ENCODE measurements around the gene GAMT. TPM values are rescaled to one million over a fixed set of nuclear protein-coding genes. Genes with fewer than 3 reads are reported as not detected.

The GAMT gene
- total RNA-seq, 2 experiments from 2014 or later, result 27.8 to 29.5 TPM

DNA sequence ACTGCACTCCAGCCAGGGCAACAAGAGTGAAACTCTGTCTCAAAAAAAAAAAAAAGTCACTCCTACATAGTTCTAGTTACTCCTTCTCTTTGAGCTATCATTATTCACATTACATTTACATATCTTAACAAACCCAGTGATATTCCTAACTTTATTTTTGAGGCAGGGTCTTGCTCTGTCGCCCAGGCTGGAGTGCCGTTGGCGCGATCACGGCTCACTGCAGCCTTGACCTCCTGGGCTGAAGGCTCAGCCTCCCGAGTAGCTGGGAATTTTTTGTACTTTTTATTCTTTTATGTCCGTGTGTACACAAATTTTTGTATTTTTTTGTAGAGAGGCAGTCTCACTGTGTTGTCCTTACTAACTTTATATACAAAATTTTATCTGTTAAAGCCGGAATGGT is 36.3 kb upstream of the GAMT start:
- peak overlapping the region; percentile 99 for H3K27ac Mint-ChIP-seq
- ATAC-seq, result no peak
- H3K9me3 Mint-ChIP-seq, result no peaks in the 10 kb centered on the region
- no peak for DNase-seq
- intact Hi-C loops (cut with micrococcal nuclease), result no loop called here
- CTCF ChIA-PET, result interaction anchor here (0.8 to 2.7 kb wide), 5 partner anchors 7 to 24 kb away, joined by 3 to 8 read pairs (median 3); no protein-coding TSS in a partner anchor
- TF ChIP-seq, protein P1, sequence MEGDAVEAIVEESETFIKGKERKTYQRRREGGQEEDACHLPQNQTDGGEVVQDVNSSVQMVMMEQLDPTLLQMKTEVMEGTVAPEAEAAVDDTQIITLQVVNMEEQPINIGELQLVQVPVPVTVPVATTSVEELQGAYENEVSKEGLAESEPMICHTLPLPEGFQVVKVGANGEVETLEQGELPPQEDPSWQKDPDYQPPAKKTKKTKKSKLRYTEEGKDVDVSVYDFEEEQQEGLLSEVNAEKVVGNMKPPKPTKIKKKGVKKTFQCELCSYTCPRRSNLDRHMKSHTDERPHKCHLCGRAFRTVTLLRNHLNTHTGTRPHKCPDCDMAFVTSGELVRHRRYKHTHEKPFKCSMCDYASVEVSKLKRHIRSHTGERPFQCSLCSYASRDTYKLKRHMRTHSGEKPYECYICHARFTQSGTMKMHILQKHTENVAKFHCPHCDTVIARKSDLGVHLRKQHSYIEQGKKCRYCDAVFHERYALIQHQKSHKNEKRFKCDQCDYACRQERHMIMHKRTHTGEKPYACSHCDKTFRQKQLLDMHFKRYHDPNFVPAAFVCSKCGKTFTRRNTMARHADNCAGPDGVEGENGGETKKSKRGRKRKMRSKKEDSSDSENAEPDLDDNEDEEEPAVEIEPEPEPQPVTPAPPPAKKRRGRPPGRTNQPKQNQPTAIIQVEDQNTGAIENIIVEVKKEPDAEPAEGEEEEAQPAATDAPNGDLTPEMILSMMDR (IDR thresholded peaks at IDR 0.05), result no peak
- H3K36me3 Mint-ChIP-seq (ENCODE audit: low read depth), result peaks cover 48% of the 10 kb centered on the region
- no peaks in the 10 kb centered on the region for H3K27me3 Mint-ChIP-seq
- POLR2A ChIA-PET, result interaction anchor here (0.8 to 3.5 kb wide), 8 partner anchors 13 to 34 kb away, joined by 3 to 10 read pairs (median 4); no protein-coding TSS in a partner anchor
- peaks cover 26% of the 10 kb centered on the region for H3K4me1 Mint-ChIP-seq (ENCODE audit: low read depth)
- peak overlapping the region; percentile 93 for H3K4me3 Mint-ChIP-seq

DNA sequence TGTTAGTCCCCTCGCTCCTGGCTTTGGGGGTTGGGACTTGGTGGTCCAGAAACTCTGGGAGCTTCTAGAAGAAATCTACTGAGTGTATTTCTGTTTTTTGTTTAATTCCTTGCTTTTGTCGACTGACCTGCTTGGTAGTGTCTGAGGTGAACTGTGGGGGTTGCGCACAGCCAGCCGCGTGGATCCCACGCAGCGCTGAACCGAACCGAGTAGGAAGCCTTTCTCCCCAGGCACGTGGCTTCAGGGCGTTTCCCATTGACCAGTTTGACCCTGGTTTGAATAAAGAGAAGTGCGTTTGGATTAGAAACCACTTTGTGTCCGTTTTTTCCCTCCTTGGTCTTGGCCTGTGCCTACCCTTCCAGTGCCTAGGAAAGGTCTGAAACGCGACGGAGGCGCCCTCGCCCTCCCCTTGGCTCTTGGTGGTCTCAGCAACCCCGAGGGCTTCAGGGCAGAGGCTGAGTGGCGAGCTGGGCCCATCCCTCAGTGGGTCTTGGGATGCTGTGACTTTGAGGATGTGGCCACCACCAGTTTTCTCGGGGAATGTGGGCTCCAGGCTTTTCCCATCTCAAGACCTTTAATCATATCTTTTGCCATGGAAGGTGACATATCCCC is 34.1 kb upstream of the GAMT start:
- DNase-seq, result no peak
- TF ChIP-seq, protein P1 (IDR thresholded peaks at IDR 0.05), result no peak
- H3K27ac Mint-ChIP-seq, result no peak overlapping the region
- H3K9me3 Mint-ChIP-seq, result no peaks in the 10 kb centered on the region
- CTCF ChIA-PET, result interaction anchor here (2.7 kb wide), 1 partner anchor 10 kb away, joined by 8 read pairs; no protein-coding TSS in a partner anchor
- no peaks in the 10 kb centered on the region for H3K27me3 Mint-ChIP-seq
- H3K4me1 Mint-ChIP-seq (ENCODE audit: low read depth), result peaks cover 16% of the 10 kb centered on the region
- intact Hi-C loops (cut with micrococcal nuclease), result no loop called here
- H3K4me3 Mint-ChIP-seq, result no peak overlapping the region
- peaks cover 34% of the 10 kb centered on the region for H3K36me3 Mint-ChIP-seq (ENCODE audit: low read depth)
- POLR2A ChIA-PET, result interaction anchor here (0.9 to 1.6 kb wide), 4 partner anchors 11 to 22 kb away, joined by 3 to 7 read pairs (median 4); no protein-coding TSS in a partner anchor
- ATAC-seq, result no peak

DNA sequence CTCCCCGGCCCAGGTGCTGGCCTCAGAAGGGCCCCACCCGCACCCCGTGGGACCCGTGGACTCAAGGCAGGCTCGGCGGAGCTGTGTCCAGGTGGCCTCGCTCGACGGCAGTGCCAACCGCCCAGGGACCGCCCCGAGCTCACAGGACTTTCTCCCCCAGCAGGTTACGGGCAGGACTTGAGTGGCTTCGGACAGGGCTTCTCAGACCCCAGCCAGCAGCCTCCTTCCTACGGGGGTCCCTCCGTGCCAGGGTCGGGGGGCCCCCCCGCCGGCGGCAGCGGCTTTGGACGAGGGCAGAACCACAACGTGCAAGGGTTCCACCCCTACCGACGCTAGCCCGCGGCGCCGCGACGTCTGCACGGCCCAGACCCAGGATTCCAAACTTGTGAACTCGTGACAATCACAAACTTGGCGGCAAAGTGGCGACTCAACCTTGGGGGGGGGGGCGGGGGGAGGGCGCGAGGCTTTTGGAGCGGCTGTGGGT is 33.3 kb upstream of the GAMT start:
- H3K36me3 Mint-ChIP-seq (ENCODE audit: low read depth), result peaks cover 25% of the 10 kb centered on the region
- TF ChIP-seq, protein P1 (IDR thresholded peaks at IDR 0.05), result no peak
- peaks cover 9% of the 10 kb centered on the region for H3K4me1 Mint-ChIP-seq (ENCODE audit: low read depth)
- CTCF ChIA-PET, result no interaction called here
- ATAC-seq (no peak), DNase-seq (no peak)
- no peak overlapping the region for H3K27ac Mint-ChIP-seq
- H3K4me3 Mint-ChIP-seq, result no peak overlapping the region
- POLR2A ChIA-PET, result interaction anchor here (0.9 to 1.4 kb wide), 2 partner anchors 19 to 502 kb away, joined by 3 read pairs; no protein-coding TSS in a partner anchor
- H3K9me3 Mint-ChIP-seq, result no peaks in the 10 kb centered on the region
- H3K27me3 Mint-ChIP-seq, result no peaks in the 10 kb centered on the region
- intact Hi-C loops (cut with micrococcal nuclease), result no loop called here

DNA sequence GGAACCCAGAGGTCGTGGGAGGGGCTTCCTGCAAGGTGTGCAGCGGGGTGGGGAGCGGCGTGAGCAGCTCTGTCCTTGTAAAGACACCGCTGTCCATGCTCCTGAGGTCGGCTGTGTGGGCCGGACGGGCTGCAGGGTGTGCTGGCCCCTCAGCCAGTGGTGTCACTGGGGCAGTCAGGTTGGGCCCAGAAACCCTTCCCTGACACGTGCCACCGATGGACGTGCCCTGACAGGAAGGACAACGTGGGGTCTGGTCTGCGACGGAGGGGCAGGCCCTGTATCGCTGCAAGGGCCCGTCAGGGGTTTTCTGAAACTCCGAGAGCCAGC is 32.7 kb upstream of the GAMT start:
- TF ChIP-seq, protein P1 (IDR thresholded peaks at IDR 0.05), result no peak
- ChIA-PET POLR2A (interaction anchor here (0.9 to 1.4 kb wide), 2 partner anchors 18 to 503 kb away, joined by 3 read pairs; no protein-coding TSS in a partner anchor), CTCF (no interaction called here)
- no peak for ATAC-seq
- Mint-ChIP-seq H3K27ac (no peak overlapping the region), H3K4me3 (no peak overlapping the region), H3K36me3 (ENCODE audit: low read depth) (peaks cover 19% of the 10 kb centered on the region), H3K4me1 (ENCODE audit: low read depth) (peaks cover 5% of the 10 kb centered on the region), H3K27me3 (no peaks in the 10 kb centered on the region), H3K9me3 (no peaks in the 10 kb centered on the region)
- intact Hi-C loops (cut with micrococcal nuclease), result no loop called here
- DNase-seq, result no peak

Measured in activated CD8-positive, alpha-beta T cell treated with anti-CD3 and anti-CD28 coated beads for 36 hours (primary cell).